ENCODE data around the gene ZNF280D.

The ZNF280D gene

DNA sequence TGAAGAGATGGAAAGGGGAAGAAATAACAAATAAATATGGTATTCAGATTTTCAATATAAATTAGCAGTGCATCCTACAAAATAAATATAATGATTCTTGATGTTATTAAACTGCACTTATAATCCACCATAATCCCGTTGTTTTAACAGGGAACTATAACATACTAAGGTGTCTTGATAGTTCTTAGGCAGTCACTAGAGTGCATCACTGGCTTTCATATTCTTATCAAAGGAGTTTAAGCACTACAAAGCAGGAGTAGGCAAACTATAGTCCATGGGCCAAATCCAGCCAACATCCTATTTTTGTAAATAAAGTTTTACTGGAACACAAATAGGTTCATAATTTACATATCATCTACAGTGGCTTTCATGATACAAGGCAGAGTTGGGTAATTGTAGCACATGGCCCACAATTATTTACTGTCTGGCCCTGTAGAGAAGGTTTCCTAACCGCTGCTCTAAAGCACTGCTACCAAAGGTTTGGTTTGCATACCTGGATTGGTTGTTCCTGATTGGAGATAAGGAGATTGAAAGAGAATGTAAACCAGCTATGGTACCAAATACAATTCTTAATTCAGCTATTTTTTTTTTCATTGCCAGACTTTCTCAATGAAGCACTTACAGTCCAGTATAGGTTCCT is 104.3 kb downstream of the ZNF280D start:
- Histone ChIP-seq H3K27ac (no peak overlapping the region), H3K27me3 (replicated peaks) (no peaks in the 10 kb centered on the region), H3K4me3 (ENCODE audit: low read depth, low read length) (no peak overlapping the region), H3K36me3 (replicated peaks) (no peaks in the 10 kb centered on the region)
- DNase-seq: no peak
- TF ChIP-seq, protein P1, sequence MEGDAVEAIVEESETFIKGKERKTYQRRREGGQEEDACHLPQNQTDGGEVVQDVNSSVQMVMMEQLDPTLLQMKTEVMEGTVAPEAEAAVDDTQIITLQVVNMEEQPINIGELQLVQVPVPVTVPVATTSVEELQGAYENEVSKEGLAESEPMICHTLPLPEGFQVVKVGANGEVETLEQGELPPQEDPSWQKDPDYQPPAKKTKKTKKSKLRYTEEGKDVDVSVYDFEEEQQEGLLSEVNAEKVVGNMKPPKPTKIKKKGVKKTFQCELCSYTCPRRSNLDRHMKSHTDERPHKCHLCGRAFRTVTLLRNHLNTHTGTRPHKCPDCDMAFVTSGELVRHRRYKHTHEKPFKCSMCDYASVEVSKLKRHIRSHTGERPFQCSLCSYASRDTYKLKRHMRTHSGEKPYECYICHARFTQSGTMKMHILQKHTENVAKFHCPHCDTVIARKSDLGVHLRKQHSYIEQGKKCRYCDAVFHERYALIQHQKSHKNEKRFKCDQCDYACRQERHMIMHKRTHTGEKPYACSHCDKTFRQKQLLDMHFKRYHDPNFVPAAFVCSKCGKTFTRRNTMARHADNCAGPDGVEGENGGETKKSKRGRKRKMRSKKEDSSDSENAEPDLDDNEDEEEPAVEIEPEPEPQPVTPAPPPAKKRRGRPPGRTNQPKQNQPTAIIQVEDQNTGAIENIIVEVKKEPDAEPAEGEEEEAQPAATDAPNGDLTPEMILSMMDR (IDR thresholded peaks at IDR 0.05; ENCODE audit: low read depth, low read length, missing control alignments): no peak
- in situ Hi-C loops (cut with HindIII; ENCODE audit: low pct_ligation_motif_present, low sequenced_read_pairs): no loop called here

- no peak overlapping the region for H3K4me3 ChIP-seq (ENCODE audit: low read depth, low read length)
- no peaks in the 10 kb centered on the region for H3K27me3 ChIP-seq (replicated peaks)
- H3K36me3 ChIP-seq (replicated peaks): no peaks in the 10 kb centered on the region
- H3K27ac ChIP-seq: no peak overlapping the region
- TF ChIP-seq, protein P1 (IDR thresholded peaks at IDR 0.05; ENCODE audit: low read depth, low read length, missing control alignments): no peak
- no peak for DNase-seq
- in situ Hi-C loops (cut with HindIII; ENCODE audit: low pct_ligation_motif_present, low sequenced_read_pairs): no loop called here
Observed at GRCh38 chr15:56619887-56620286, 113.4 kb downstream of the ZNF280D start.

- H3K36me3 ChIP-seq (replicated peaks): no peaks in the 10 kb centered on the region
- TF ChIP-seq, protein P1 (IDR thresholded peaks at IDR 0.05; ENCODE audit: low read depth, low read length, missing control alignments): no peak
- no peak for DNase-seq
- in situ Hi-C loops (cut with HindIII; ENCODE audit: low pct_ligation_motif_present, low sequenced_read_pairs): no loop called here
- H3K4me3 ChIP-seq (ENCODE audit: low read depth, low read length): no peak overlapping the region
- H3K27me3 ChIP-seq (replicated peaks): no peaks in the 10 kb centered on the region
- no peak overlapping the region for H3K27ac ChIP-seq
Observed at GRCh38 chr15:56617628-56618027, 115.7 kb downstream of the ZNF280D start.

DNA sequence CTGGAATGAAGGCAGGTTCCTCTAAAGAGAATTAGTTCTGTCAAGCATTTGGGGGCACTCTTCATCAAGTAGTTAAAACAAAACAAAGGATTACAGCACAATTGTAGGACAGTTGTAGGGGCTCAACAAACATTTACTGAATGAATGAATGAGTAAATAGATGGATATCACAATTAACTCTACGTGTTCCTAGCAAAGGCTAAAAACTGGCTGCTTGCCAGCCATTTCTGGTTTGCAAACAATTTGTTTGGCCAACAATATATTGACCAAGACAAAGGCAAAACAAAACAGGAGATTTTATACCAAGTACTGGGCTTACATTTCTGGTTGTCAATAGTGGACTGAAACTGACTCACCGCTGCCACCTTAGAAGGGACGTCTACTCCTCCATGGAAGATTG is 116.8 kb downstream of the ZNF280D start:
- TF ChIP-seq, protein P1 (IDR thresholded peaks at IDR 0.05; ENCODE audit: low read depth, low read length, missing control alignments): no peak
- H3K36me3 ChIP-seq (replicated peaks): no peaks in the 10 kb centered on the region
- no peak overlapping the region for H3K4me3 ChIP-seq (ENCODE audit: low read depth, low read length)
- in situ Hi-C loops (cut with HindIII; ENCODE audit: low pct_ligation_motif_present, low sequenced_read_pairs): no loop called here
- DNase-seq: no peak
- no peak overlapping the region for H3K27ac ChIP-seq
- H3K27me3 ChIP-seq (replicated peaks): no peaks in the 10 kb centered on the region

GRCh38 chr15:56613811-56614210 is 119.5 kb downstream of the ZNF280D start:
- no peak for DNase-seq
- TF ChIP-seq, protein P1 (IDR thresholded peaks at IDR 0.05; ENCODE audit: low read depth, low read length, missing control alignments): no peak
- in situ Hi-C loops (cut with HindIII; ENCODE audit: low pct_ligation_motif_present, low sequenced_read_pairs): no loop called here
- Histone ChIP-seq H3K4me3 (ENCODE audit: low read depth, low read length) (no peak overlapping the region), H3K27ac (no peak overlapping the region), H3K27me3 (replicated peaks) (no peaks in the 10 kb centered on the region), H3K36me3 (replicated peaks) (no peaks in the 10 kb centered on the region)

- DNase-seq: no peak
- H3K36me3 ChIP-seq (replicated peaks): no peaks in the 10 kb centered on the region
- no peak overlapping the region for H3K27ac ChIP-seq
- H3K27me3 ChIP-seq (replicated peaks): no peaks in the 10 kb centered on the region
- H3K4me3 ChIP-seq (ENCODE audit: low read depth, low read length): no peak overlapping the region
- TF ChIP-seq, protein P1 (IDR thresholded peaks at IDR 0.05; ENCODE audit: low read depth, low read length, missing control alignments): no peak
- in situ Hi-C loops (cut with HindIII; ENCODE audit: low pct_ligation_motif_present, low sequenced_read_pairs): no loop called here
Observed at GRCh38 chr15:56608993-56609392, 124.3 kb downstream of the ZNF280D start.
